HG02885 (cell line): ENCODE results near the gene SSBP3.
"Not testable (repeated sequence)": the region's sequence is repeated elsewhere in the genome, so short reads cannot be mapped to it uniquely, and the experiment has no call there.

Source experiments
- ATAC-seq: cut with Tn5 transposase; IDR thresholded peaks from one replicate; pipeline ENCODE4 v1.9.1; 2021; ENCODE audit warnings: mild to moderate bottlenecking; ENCODE audit not compliant: unreplicated experiment, poor library complexity

The SSBP3 gene

DNA sequence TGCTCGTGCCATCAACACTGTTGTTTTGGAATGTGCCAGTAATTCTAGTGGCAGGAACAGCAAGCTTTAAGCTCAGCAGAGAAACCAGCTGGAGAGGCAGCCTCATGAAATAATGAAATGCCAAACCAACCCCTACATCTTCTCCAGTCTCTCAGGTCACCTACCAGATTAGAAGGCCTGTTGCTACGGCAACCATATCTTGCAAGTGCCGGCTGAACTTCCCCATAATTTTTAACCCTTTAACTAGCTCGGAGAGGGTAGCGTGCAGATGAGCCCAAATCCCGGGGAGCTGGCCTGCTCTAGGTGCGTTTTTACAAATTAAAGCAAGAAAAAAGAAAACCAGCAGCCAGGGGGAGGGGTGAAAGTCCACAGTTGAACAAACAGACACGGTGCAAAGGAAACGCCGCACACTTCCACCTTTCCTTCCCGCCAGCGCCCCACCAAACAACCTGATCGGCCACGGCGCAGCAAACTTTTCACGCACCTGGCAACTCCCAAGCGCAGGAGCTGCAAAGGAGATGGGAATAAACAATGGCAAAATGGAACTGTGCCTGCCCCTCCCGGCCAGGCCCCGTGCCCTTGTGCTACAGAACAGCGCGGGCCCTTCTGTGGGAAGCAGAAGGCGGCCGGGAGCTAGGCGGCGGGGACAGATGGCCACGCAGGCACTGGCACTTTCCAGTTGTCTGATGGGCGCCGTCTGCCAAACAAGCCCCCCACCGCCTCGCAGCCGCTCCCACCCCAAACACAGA, 50.1 kb downstream of the SSBP3 start:
- ATAC-seq, result no peak

DNA sequence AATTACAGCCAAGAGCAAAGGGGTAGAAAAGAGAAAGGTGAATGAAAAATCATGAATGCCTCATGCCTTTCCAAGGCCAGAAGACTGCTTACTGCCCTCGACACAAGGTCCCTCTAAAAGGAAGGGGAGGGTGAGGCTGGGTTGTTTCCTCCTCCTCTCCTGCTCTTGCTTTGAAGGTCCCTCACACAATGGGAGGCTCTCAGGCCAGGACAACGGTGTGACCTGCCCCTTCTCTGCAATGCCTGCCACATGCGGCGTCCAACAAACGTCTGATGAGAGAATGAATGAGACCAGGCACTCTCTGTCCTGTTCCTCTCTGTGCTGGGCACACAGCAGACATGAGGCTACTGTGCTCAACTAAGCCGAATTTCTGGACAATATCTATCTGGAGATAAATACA, 51.3 kb downstream of the SSBP3 start:
- no peak for ATAC-seq

DNA sequence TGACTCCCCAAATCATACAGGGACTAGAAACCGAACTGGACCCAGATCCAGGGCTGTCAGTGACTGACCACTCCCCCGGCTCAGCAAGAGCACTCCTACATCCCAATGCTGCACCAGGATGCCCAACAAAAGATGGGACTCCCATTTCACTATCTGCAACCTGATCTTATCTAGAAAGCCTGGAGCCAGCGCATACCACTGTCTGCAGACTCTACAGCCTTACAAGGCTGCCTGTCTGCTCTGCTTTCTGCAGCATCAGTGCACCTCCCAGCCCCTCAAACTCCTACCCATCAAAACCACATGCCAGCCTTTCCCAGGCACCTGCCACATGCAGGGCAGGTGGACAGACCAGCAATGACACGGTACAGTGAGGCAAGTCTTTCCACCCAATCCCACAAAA, 52.2 kb downstream of the SSBP3 start:
- no peak for ATAC-seq

GRCh38 chr1:54352755-54353154, 53.4 kb downstream of the SSBP3 start:
- no peak for ATAC-seq

GRCh38 chr1:54350360-54350759, 55.8 kb downstream of the SSBP3 start:
- ATAC-seq, result no peak

DNA sequence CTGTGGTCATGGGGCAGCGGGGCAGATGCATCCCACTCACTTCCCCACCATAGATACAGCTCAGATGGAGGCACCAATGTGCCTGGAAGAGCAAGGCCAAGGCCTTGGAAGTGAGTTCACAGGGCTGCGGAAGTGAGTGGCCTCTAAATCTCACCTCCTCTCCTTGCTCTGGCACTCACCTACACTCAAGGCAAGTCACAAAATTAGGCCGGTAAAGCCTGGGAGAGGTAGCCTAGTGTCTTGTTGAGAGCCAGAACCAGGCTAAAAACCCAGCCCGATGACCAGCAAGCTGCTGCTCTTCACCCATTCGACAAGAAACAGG, 57.5 kb downstream of the SSBP3 start:
- ATAC-seq, result no peak

DNA sequence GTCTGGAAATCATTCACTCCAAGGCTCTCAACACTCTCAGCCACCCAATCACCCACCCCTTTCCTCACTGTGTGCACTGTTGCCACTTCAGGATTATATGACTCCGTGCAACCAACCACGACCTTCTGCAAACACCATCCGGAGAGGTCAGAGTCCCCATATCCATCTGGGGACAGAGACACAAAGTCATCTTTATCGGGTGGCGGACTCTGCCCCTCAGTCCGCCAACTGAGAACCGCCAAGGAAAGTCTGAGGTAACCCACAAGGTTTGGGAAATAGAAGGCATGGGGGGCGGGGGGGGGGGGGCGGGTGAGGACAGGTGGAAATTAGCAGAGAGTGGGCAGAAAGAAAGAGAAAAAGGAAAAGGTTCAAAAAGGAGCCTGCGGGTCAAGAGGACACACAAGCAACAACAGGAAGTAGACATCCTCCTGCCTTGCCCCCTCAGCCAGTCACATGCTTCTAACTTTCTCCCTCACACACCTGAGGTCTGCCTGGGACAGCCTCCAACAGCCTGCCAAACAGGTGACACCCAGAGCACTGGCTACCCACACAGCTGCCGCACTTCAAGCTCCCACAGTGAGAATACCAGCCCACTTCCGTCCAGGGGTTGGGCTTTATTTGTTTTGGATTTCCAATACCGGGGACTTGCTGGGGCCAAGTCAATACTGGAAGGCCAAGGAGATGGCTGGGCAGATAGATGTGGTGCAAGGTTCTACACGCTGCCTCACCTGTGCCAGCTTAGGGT, 58.1 kb downstream of the SSBP3 start:
- no peak for ATAC-seq

GRCh38 chr1:54347261-54347954, 58.8 kb downstream of the SSBP3 start:
- no peak for ATAC-seq

DNA sequence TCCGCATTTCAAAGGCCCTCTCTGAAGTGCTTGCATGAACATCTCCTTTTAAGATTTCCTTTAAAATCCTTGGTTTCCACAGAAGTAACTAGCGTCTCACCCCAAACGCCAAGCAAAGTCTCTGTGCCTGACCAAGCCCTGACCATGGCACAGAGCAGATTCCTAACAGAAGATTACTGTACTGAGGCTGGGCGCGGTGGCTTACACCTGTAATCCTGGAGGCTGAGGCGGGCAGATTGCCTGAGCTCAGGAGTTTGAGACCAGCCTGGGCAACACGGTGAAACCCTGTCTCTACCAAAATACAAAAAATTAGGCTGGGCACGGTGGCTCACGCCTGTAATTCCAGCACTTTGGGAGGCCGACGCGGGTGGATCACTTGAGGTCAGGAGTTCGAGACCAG, 60.6 kb downstream of the SSBP3 start:
- ATAC-seq, result not testable (repeated sequence)

DNA sequence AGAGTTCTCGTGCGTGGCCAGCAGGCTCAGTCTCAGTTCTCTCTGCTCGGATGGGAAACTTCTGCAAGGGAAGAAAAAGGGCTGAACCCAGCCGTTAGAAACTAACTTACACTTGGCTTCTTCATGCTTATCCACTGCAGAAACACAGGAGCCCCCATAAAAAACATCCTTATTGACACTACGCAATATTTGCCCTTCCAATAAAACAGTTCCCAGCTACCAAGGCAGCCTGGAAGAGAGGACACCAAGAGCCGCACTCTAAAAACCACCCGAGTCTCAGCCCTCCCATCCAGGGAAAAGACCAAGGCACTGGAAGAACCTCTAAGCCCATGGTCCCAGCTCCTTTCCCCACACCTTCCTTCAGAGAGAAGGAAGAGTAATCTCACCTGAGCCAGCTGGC, 61.1 kb downstream of the SSBP3 start:
- no peak for ATAC-seq

DNA sequence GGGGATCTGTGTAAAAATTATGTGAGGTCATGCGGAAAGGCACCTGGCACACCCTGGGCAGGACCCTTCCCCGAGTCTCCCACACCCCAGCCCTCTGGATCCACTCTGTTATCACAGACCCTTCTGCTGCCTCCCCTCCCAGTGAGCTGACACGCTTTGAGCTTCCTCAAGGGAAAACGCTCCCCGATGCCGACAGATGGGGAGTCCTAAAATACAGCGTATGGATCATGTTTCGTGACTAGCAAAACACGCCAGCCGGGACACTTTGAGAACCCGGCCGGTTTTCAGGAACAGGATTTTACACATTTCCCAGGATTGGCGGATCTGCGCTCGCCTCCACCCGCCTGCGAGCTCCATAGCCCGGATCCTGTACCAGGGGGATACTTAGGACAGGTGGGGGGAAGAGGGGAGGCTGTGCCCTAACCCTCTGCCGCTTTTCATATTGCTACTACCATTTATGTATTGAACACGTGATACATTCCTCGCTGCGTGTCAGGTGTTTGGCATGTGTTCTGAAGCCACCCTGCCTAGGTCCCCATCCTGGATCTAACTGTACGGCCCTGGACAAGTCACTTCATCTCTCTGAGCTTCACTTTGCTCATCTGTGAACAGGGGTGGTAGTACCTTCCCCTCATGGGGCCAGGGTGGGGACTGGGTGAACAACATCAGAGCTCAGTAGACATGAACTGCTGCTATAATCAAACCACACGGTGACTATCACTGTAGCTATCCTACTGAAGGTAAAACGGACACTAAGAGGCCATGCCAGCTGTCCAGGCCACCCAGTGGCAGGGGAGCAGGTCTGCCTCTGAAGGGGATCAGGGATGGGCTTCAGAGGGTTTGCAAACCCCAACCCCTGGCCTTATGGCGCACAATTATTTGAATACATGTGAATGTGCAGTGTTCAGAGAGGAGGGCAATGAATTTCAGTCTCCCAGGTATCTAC, 63.2 kb downstream of the SSBP3 start:
- no peak for ATAC-seq

GRCh38 chr1:54342288-54342687, 63.9 kb downstream of the SSBP3 start:
- no peak for ATAC-seq

DNA sequence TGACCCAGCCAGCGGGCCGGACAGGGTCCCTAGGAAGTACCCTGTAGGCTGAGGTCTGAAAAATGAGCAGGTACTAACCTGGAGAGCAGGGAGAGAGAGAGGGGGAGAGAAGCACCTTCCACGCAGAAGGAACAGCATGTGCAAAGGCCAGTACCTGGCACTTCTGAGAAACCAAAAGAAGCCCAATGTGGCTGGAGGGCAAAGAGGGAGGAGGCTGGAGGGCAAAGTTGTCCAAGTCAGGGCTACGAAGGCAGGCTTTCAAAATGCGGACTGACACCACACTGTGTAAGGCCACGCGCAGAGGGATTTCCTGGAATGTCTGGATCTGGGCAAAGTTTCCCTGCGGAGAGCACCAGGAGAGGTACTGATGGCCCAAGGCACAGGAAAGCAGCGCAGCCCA, 64.4 kb downstream of the SSBP3 start:
- no peak for ATAC-seq

DNA sequence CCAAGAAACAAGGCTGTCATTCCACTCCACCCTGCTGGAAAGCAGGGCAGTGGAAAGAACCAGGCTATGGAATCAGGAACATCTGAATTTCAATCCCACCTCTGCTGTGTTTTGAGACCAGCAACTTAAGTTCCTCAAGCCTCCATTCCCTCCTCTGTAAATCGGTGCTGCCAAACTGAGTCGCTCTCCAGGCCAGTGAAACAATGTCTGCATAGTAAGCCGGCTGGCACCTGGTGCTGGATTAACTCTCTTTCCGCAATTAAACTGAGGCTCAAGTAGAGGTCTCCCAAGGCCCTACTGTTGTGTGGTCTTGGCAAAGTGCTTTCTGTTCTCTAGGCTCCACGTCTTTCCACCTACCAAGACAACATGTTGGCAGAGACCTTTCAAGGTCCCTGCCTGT, 65.3 kb downstream of the SSBP3 start:
- ATAC-seq, result no peak

DNA sequence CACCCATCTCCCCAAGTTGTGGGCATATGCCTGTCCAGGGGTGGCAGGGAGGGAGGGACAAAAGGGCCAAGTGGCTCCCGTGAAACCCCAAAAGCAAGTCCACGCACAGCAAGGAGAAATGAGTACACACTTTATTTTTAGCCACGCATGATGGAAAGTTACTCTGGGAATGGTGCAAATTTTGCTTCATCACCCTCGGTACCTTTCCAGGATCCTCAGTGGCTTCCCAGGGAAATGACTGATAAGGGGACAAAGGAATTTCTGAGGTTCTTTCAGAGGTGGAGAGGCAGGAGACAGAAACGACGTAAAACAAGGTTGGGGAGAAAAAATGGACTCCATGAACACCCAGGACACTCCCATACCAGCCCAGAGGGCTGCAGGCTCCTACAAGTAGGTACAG, 65.8 kb downstream of the SSBP3 start:
- ATAC-seq, result no peak

GRCh38 chr1:54339126-54339525, 67.1 kb downstream of the SSBP3 start:
- ATAC-seq, result no peak

DNA sequence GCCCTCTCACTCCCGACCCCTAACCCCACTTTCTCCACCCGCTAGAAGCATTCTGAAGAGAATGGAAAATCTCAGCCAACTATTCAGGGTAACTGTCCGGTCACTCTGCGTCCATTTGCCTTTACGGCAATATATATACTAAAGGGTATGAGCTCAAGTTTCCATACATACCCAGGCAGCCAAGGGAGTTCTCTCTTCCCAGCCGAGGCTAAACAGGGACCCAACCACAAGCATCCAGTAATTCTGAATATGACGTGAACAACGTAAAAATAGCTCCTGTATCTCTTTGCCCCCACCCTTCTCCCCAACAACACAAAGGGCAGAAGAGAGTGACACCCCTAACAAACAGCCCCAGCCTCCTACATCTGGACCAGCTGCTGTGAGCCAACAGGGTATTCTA, 67.7 kb downstream of the SSBP3 start:
- no peak for ATAC-seq

DNA sequence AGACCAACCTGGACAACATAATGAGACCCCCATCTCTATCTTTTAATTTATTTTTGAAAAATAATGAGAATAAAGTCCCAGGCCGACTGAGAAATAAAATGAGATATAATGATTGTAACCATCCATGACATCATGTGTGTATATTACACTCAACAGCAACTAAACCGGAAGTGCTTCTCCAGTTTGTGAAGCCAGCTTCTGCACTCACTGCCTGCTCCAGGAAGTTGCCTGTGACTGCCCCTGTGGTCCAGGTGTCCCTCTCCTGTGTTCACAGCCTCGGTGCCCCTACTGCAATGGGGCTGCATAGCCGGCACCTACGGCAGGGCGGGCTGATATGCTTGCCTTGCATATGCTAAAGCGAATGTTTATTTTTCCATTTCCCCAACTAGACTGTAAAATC, 68.3 kb downstream of the SSBP3 start:
- no peak for ATAC-seq

- no peak for ATAC-seq
Measured at GRCh38 chr1:54337034-54337433, 69.2 kb downstream of the SSBP3 start.

GRCh38 chr1:54336116-54336515, 70.1 kb downstream of the SSBP3 start:
- ATAC-seq, result no peak

DNA sequence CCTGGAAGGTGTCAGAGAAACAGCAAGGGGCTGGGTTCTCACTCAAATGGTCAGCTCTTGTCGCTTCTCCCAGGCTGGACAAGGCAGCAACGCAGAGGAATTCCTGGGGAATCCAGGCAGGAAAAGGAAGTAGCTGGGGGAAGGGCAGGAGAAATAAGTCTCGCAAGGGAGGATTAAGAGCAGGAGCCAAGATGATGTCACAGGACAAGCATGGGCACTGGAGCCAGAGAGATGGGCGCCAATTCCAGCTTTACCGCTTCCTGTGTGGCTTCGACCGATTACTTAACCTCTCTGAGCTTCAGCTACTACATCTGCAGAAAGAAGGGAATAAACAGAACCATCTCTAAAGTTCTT, 70.5 kb downstream of the SSBP3 start:
- ATAC-seq, result no peak
